Measurements from ENCODE around the gene ZNF524.
"Not testable (repeated sequence)": the region's sequence is repeated elsewhere in the genome, so short reads cannot be mapped to it uniquely, and the experiment has no call there.

The ZNF524 gene

DNA sequence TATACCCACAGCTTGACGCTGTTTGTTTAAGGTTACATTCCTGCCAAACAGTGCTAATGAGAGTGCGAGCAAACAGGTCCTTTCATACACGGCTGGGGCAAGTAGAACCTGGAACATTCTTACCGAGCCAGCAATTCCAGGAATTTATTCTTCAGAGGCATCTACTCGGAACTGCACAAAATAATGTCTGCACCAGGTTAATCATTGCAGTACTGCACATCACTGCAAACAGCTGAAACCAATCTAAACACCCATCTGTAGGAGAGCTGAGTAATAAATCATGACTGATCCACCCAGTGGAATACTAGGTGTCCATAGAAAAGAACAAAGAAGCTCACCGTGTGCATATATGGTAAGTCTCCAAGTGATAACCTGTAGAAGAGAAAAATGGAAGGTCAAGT lies 18.3 kb upstream of the ZNF524 start:
- DNase-seq = peak; percentile 6

DNA sequence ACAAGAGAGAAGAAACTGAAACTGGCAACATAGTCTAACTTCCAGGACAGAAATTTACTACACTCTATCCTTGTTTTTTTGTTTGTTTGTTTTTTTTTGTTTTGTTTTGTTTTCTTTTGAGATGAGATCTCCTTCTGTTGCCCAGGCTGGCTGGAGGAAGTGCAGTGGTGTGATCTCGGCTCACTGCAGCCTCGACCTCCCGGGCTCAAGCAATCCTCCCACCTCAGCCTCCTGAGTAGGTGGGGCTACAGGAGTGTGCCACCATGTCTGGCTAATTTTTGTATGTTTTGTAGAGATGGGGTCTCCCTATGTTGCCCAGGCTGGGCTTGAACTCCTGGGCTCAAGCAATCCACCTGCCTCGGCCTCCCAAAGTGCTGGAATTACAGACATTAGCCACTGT lies 17.8 kb upstream of the ZNF524 start:
- not testable (repeated sequence) for DNase-seq

DNA sequence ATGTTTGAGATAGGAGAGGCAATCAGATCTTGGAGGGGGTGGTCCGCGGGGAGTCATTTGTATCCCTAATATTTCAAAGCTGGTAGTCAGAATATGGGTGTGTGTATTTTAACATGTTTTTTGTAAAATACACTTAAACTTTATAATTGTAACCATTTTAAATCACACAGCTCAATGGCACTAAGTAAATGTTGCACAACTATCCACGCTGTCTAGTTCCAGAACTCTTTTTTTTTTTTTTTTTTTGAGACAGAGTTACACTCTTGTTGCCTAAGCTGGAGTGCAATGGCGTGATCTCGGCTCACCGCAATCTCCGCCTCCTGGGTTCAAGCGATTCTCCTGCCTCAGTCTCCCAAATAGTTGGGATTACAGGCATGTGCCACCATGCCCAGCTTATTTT lies 16.2 kb upstream of the ZNF524 start:
- DNase-seq = not testable (repeated sequence)

DNA sequence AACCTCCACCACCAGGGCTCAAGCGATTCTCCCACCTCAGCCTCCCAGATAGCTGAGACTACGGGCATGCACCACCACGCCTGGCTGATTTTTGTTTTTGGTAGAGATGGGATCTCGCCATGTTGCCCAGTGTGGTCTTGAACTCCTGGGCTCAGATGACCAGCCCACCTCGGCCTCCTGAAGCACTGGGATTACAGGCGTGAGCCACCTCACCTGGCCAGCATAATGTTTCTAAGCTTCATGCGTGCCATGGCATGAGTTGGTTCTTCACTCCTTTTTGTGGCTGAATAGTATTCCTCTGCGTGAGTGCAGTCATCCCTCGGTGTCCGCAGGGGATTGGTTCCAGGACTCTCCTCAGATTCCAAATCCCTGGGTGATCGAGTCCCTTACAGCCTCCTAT lies 15.2 kb upstream of the ZNF524 start:
- no peak for DNase-seq

DNA sequence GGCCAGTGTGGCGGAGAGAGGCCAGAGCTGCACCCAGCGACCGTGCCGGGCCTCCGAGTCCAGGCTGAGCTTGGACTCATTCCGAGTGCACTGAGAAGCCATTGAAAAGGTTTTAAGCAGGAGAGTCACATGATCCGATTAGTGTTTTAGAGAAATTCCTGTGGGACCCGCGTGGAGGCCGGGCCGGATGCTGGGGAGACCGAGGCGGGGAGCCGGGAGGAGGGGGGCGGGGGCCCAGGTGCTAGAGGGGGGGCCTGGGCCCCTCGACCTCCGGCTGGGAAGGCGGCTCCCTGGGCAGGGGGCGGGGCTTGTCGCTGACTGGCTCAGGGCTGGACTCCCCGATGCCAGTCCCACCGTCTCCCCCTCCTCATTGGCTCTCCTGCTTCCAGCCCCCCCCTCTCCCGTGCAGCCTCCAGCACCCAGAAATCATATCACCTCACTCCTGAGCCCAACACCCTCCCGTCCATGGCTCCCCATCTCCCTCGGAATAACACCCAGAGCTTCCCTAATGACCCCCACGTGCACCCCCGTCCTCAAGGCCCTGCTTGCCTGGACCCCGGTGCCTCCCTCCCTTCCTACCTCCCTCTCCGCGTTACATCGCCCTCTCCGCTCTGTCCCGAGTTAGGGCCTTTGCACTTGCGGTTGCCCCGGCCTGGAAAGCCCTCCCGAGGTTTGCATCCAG lies 14.3 kb upstream of the ZNF524 start:
- DNase-seq = peak; percentile 58

DNA sequence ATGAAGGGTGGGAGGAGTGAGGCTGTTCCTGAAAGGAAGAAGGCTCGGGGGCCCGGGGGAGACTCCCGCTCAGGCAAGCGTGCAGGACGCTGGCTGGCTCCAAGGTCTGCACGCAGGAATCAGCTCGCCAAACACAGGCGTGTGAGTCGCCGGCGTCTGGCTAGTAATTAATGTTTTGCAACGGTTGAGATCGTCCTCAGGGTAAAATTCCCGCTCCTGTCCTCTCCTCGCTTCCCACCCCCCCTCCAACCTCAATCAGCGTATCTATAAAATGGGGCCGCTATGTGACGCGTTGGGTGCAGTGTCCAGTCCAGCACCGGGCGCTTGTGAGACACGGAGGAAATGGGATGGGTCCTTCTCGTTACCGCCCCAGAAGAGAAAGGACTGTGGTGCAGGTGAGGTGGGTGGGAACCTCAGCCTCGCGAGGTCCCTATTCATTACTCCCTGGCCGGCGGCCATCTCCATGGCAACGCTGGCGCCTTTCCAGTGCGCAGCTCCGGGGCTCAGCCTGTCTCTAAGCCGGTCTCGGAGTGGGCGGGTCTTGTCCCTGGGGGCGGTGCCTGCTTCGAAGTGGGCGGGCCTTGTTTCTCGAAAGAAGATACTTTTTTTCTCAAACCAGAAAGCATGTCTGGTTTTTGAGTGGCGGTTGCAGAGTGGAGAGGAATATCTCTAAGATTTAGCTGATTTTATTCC lies 13.0 kb upstream of the ZNF524 start:
- peak; percentile 92 for DNase-seq

DNA sequence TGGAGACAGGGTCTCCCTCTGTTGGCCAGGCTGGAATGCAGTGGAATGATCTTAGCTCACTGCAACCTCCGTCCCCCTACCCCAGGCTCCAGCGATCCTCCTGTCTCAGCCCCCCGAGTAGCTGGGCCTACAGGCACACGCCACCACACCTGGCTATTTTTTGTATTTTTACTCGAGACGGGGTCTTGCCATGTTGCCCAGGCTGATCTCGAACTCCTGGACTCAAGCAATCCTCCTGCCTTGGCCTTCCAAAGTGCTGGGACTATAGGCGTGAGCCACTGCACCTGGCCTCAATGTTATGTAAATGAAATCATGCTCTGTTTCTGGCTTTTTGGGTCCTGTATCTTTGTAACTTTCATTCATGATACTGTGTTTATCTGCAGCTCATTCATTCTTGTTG lies 11.3 kb upstream of the ZNF524 start:
- DNase-seq = no peak

DNA sequence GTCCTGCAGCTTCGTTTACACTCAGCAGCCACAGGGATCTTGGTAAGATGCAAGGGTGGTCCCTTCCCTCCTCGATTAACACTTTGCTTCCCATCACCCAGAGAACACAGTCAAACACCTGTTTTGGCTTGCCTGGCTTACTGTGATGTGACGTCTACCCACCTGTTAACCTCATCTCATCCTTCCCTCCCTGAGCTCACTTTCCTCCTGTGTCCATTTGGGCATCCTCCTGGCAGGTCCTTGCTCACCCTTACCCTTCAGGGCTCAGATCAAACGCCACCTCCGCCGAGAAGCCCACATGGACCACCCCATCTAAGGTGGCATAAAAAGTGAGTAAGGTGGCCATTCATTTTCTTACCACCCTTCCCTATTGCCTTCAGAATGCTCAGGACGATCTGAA lies 10.0 kb upstream of the ZNF524 start:
- no peak for DNase-seq

DNA sequence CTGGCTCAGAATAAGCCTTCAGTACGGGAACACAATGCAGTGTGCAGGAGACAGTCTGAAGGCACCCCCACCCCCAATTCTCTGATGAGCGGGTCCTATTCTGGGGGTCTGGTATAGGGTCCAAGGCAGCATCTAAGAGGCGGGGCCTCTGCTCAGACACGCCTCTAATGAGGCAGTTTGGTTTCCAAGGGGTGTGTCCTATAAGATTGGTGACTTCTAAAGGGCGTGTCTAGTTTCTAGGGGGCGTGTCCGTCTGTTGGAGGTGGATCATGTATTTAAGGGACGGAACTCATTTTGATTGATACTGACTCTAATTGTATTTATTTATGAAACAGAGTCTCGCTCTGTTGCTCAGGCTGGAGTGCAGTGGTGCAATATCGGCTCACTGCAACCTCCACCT lies 9.5 kb upstream of the ZNF524 start:
- no peak for DNase-seq

DNA sequence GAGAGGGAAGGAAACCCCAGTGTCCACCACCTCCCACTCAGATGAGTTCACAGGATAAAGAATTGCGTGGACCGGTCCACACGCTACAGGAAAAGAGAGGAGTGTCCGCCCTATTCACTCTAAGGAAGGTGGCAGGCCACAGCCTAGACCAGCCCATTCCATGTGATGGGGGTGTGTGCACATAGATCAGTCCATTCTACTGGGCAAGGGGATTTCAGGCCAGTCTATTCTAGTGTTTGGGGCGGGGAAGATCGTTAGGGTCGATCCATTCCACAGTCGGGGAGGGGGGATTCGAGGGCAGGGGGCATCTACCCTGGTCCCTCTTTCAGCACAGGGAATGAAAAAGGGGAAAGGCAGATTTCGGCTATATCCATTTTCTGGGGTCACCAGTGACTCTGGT lies 8.5 kb upstream of the ZNF524 start:
- DNase-seq = no peak

DNA sequence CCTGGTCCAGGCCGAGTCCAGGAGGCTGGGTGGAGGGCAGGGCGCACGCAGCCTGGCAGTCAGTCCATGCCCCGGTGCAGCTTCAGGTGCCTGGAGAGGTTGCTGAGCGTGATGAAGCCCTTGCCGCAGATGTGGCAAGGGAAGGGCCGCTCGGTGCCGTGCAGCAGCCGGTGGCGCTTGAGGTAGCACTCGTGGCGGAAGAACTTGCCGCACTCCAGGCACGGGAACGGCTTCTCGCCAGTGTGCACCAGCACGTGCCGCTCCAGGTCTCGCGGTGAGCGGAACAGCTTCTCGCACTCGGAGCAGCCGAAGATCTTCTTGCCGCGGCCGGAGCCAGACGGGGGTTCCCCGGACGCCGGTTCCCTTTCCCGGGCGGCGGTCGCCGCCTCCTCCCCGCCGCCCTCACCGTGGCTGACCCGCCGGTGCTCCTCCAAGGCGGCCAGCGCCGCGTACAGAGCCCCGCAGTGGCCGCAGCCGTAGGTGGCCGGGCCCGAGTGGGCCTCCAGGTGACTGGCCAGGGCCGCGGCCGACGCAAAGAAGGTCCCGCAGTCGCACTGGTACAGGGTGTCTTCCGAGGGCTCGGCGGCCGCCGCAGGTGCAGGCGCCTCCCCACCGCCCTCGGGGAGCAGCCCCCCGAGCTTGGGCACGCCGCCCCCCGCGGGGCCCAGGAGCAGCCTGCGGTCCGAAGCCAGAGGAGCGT lies 7.5 kb upstream of the ZNF524 start:
- no peak for DNase-seq

DNA sequence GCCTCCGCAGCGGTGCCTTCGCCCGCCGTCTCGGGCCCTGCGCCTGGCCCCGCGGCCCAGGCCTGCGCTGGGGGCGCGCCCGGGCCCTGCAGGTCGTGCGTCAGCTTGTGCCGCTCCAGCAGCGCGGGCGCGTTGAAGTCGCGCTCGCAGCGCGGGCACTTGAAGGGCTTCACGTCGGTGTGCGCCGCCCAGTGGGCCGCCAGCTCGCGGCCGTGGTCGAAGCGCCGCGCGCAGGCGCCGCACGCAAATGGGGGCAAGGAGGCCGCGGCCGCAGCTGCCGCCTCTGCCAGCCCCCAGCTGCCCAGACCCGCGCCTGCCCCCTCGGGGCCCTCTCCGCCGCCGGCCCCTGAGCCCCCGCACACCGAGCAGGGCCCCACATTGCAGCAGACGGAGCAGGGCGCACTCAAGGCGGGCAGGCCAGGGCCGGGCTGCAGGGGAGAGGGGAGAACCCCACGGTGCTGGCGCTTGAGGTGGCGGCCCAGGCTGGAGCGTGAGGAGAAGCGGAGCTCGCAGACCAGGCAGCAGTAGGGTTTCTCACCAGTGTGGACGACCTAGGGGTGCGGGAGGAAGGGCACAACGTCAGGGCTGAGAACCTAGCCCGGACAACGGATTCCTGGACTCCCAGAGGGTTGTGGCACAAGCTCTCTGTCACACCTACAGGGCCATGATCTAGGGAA lies 6.9 kb upstream of the ZNF524 start:
- DNase-seq = no peak

DNA sequence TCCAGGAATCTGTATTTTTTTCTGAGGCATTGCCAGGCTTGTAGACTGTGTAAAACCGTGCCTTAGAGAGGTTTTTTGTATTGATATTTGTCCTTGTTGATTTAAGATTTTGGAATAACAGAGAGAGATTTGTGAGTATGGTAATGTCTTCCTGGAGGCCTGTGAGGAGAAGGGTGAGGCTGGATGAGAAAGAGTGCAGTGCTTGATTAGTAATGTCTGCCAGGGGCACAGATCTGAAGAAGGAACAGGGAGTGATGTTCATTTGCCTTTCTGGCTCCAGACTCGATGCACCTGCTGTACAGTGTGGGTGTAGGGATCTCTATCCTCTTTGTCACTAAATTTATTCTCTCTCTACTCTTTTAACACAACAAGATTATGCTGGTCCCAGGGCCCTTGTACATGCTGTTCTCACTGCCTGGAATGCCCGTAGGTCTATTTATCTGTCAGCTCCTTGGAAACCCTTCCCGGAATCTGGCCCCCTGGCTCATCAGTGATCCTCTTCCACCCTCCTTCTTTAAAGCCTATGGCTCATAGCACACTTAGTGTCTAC lies 5.0 kb upstream of the ZNF524 start:
- DNase-seq = no peak

DNA sequence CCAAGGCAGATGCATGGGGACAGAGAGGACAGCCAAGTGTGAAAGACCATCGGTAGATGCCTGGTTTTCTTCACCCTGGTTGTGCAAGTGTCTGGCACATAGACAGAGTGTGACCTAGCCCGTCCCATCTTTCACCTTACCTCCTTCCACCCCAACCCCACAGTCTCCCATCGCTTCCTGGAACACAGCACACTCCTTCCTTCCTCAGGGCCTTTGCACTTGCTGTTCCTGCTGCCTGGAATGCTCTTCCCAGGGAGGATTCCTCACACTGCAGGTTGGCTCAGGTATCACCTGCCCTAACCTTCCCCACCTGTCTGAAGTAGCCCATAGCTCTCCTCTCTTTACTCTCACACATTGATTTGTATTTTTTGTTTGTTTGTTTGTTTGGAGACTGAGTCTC lies 3.8 kb upstream of the ZNF524 start:
- DNase-seq = no peak

DNA sequence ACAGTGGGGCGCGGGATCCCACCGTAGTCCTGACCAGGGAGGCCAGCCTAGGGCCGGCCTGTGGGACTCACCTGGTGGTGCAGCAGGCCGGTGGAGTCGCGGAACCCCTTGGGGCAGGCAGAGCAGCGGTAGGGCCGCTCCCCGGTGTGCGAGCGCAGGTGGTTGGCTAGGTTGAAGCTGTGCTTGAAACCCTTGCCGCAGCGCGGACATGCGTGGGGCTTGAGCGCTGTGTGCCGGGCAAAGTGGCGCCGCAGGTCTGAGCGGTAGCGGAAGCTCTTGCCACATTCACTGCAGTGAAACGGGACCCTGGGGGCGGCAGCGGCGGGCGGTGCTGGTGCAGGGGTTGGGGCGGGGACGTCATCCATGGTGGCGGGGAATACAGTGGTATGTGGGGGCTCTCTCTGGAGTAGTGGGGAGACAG lies 2.6 kb upstream of the ZNF524 start:
- no peak for DNase-seq

DNA sequence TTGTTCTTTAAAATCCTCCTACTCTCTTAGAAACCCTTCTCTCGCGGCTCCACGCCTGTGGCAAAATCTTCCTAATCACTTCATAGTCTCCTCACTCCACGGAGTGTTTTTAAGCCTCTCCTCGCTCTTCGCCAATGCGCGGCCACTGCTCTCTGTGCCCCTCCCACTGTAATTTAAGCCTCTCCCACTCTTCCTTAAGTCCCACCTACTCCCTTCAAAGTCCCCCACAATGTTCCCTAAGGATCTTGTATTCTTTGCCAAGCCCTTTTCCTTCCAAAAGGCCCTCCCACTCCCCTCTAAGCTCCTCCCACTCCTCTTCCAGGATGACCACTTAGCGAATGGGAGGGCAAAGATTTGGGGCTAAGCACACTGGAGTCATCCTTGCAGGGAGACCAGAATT lies 2.1 kb upstream of the ZNF524 start:
- DNase-seq = no peak

DNA sequence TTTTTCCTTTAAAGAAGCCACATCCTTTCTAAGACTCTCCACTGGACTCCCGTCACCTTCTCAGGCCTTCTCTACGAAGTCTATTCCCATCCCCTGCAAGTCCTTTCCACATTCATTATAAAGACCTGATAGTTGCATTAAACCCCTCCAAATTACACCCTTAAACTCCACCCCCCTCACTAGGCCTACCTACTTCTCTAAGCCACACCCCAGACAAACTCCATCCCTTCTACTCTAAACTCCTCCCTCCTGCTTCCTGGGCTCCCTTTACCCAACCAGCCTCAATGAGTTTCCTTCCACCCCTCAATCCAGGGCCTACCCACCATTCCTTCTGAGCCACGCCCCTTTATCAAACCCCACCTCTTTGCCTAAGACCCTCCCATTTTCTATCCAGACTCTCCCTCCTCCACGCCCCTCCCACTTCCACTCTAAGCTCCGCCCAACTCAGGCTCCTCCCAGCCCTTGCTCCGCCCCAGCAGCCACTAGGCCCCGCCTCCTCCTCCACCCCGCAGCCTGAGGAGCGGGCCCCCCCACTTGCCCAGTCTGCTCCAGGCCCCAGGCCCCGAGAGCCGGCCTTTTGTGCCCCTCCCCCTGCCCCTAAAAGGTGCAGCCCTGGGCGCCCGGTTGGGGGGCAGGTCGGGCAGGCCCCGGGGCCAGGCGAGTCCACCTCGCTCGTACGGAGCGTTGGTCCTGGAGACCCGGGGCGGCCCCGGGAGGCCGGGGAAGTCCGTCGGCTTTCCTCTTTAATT lies 1.2 kb upstream of the ZNF524 start:
- peak; percentile 73 for DNase-seq

DNA sequence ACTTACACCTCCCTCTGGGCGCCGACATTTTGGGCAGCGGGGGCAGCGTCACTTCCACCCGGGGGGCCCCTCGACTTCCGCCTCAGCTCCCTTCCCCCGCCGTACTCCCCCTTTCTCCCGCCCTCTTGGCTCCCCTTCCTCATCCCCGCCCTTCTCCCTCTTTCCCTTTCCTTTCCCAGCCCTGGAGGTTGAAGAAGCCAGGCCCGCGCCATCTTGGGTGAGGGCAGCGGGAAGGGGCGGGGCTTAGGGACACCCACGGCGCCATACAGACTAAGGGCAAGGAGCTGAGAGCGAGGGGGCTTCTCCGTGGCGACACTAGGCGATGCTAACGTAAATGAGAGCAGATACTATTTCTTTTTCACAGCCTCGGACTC lies 633 bp upstream of the ZNF524 start, which contains the start of gene FIZ1:
Gene FIZ1 (minus strand): TSS at position 50 of the 374 bp plus-strand sequence. CDS start 1,652 bp downstream, outside the sequence.
- peak; percentile 96 for DNase-seq

DNA sequence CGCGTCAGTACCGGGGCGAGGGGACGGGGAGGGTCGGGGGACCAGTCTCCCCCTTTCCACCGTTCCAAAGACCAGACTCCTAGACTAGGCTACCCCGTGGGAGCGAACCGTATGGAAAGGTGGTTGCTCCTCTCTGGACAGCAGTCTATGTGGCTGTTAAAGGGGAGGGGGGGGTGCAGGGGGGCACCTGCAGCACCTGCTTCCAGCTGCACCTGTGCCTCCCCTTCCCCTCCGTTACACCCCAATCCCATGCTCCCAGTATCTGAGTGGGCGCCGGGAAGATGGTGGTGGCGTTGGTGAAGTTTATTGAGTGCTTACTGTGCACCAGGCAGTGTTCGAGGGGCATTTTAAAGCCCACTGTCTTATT lies 557 bp downstream of the ZNF524 start:
- no peak for DNase-seq

DNA sequence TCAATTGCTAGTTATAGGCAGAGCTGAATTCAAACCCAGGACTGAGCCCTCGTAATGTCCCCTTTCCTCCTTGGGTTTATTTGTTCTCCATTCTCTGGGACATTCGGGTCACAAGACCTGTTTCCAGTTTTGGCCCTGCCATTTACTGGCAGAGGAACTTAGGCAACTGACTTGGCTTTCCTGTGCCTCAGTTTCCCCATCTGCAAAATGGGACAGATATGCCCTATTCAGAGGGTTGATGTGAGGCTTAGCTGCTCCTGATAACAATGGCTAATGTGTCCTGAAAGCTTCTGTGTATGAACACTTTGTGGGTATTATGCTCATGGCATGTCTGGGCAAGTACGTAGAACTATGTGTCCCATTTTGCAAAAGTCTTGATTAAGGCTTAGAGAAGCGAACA lies 996 bp downstream of the ZNF524 start:
- DNase-seq = no peak

DNA sequence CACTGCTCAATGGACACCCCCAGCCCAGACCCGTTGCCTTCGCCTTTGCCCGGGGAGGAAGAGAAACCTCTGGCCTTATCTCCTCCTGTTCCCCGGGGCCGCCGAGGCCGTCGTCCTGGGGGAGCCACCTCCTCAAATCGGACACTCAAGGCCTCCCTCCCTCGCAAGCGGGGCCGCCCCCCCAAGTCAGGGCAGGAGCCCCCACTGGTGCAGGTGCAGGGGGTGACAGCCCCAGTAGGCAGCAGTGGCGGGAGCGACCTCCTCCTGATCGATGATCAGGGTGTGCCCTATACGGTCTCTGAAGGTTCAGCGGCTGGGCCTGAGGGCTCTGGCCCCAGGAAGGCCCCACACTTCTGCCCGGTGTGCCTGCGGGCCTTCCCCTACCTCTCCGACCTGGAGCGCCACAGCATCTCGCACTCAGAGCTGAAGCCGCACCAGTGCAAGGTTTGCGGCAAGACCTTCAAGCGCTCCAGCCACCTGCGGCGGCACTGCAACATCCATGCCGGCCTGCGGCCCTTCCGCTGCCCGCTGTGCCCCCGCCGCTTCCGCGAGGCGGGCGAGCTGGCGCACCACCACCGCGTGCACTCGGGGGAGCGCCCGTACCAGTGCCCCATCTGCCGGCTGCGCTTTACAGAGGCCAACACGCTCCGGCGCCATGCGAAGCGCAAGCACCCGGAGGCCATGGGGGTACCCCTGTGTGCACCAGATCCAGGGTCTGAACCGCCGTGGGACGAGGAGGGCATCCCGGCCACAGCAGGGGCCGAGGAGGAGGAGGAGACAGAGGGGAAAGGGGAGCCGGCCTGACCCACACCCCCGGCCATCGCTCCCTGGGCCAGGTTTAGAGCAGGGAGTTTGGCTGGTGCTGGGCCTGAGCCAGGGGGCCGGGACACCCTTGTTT lies 2.3 kb downstream of the ZNF524 start:
- DNase-seq = no peak

DNA sequence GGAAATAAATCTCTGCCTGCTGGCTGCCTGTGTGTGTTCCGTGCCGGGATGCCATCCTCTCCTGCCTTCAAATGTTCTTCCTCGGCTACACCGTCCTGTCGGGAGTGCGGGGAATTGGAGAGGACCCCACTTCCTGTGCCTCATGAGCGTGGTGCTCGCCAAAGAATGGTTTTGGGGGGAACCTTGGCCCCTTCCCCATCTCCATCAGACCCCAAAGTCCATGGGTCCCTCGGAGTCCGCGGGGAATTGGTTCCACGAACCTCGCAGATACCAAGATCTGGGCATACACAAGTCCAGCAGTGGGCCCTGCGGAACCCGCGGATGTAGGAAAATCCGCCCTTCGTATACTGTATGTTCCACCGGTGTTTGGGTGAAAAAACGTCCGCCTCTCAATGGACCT lies 3.0 kb downstream of the ZNF524 start:
- DNase-seq = no peak

Data from NCI-H510A treated with DMSO at 0.1 percent for 48 hours (cell line).